Fibroblast of lung (primary cell): ENCODE measurements around the gene MYCBP.

ENCODE experiments used
- EZH2 ChIP-seq: IDR thresholded peaks from 2 replicates; pipeline ENCODE4 v1.5.1; 2012; ENCODE audit warnings: low read length, control low read depth, mild to moderate bottlenecking; ENCODE audit errors: missing control alignments
- TF ChIP-seq, protein P1 (sequence below), 2 donors: IDR thresholded peaks in 1 of 2; conservative IDR thresholded peaks in 1 of 2; 1 replicate in 1 of 2; 2 replicates in 1 of 2; pipeline ENCODE4 v1.5.1; 2011 to 2012; ENCODE audit warnings: low read length in 2 of 2, control low read depth in 1 of 2, inconsistent platforms in 1 of 2, low read depth in 1 of 2, mild to moderate bottlenecking in 1 of 2

DNA sequence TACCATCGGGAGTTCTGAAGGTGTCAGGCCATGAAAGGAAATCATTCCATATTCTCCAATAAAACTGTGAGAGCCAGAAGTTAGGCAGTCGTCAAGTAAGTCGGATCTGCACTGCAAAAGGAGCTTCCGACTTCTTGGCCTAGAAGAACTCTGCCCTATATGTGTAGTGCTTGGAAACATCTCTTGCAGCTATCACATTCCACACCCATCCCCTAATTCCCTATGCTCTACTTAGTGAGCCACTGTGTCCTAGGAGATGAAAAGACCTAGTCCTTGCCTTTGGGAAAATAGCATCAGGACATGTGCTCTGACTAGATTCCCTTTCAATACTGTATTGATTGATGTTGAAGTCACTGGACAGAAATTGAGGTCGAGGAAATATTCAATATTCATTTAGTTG, 16.4 kb upstream of the MYCBP start:
- TF ChIP-seq, protein P1, sequence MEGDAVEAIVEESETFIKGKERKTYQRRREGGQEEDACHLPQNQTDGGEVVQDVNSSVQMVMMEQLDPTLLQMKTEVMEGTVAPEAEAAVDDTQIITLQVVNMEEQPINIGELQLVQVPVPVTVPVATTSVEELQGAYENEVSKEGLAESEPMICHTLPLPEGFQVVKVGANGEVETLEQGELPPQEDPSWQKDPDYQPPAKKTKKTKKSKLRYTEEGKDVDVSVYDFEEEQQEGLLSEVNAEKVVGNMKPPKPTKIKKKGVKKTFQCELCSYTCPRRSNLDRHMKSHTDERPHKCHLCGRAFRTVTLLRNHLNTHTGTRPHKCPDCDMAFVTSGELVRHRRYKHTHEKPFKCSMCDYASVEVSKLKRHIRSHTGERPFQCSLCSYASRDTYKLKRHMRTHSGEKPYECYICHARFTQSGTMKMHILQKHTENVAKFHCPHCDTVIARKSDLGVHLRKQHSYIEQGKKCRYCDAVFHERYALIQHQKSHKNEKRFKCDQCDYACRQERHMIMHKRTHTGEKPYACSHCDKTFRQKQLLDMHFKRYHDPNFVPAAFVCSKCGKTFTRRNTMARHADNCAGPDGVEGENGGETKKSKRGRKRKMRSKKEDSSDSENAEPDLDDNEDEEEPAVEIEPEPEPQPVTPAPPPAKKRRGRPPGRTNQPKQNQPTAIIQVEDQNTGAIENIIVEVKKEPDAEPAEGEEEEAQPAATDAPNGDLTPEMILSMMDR (conservative IDR thresholded peaks at IDR 0.05 in 1 of 2, IDR thresholded peaks at IDR 0.05 in 1 of 2; ENCODE audit: low read depth in 1 of 2, low read length in 2 of 2), result no peak
- TF ChIP-seq EZH2, result no peak
